ENCODE results near the gene FGF10.

The FGF10 gene

DNA sequence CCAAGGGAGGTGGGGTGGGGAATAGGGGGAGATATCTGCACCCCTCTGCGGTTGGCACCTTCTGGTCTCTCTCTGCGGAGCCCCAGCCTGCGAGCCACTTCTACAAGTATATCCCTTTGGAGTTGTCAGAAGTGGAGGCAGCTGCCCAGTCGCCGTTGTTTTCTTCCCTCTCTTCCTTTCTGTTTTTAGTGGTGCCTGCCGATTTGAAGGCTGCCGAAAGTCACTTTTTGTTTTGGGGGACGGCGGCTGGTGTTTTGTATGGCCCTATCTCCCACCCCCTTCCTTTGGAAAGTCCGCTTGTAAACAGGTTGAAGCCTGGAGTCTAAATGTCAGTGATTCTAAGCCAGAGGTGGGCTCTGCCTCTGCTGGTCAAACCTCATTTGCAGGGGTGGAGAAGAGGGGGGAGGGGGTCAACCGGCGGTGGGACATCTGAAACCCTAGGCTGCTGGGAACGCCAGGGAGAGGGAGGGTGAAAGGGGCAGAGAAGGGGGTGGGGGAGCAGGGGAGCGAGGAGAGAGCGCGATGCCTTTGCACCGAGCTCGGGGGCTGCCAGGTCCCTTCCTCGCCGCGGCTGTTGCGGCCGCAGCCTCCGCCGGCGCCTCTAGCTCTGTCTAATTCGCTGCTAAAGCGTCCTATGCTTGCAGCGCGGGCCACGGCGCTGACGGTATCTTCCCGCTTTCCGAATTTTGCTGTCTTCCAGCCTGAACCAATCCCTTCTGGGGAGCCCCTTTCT is at the start of gene FGF10:
FGF10 (minus strand) TSS at position 331 of the 733 bp plus-strand sequence. CDS start 738 bp downstream, outside the sequence.
- DNase-seq (ENCODE audit: low read depth) = no peak

DNA sequence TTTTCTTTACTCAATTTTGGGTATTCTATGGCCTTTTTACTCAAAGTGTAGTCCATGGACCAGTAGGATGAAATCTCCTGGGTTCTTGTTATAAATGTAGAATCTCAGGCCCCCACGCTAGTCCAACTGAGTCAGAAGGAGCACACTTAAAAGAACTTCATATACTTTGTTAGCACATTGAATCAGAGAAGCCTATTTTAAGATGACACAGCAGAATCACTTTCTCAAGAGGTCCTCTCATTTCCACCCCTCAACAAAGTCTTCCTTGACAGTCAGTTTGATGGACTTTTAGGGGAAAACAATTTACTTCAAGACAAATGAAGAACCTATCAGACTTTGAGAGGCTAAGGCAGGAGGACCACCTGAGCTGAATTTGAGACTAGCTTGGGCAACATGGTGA is 37.7 kb upstream of the FGF10 start:
- no peak for DNase-seq (ENCODE audit: low read depth)

DNA sequence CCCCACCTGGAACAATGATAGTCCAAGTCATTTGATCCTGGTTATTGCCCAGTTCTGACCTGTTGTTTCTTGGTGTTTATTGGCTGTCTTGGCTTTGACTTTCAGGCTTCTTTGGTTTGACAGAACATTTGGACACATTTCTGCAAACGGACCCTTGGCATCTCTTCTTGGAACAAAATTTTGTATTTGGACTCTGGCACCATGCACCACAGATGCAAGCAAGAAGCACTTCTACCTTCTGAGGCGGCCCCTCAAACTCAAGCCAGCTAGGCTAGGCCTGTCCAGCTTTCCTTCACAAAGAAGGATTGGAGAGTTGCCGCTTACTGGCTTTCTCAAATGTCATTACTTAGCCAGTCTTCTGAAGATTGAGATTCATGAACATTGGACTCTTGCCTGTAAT is 23.1 kb upstream of the FGF10 start:
- DNase-seq (ENCODE audit: low read depth) = no peak

DNA sequence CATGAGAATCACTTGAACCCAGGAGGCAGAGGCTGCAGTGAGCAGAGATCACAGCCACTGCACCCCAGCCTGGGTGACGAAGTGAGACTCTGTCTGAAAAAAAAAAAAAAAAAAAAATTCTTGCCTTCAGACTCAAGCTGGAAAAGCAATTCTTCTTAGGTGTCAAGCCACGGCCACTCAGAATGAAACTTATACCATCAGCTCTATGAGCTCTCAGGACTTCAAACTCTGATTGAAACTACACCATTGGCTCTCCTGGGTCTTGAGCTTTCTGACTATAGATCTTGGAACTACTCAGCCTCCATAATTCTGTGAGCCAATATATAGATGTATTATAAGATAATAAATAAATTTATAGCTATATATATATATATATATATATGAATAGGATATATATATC is 12.9 kb upstream of the FGF10 start:
- DNase-seq (ENCODE audit: low read depth) = no peak

DNA sequence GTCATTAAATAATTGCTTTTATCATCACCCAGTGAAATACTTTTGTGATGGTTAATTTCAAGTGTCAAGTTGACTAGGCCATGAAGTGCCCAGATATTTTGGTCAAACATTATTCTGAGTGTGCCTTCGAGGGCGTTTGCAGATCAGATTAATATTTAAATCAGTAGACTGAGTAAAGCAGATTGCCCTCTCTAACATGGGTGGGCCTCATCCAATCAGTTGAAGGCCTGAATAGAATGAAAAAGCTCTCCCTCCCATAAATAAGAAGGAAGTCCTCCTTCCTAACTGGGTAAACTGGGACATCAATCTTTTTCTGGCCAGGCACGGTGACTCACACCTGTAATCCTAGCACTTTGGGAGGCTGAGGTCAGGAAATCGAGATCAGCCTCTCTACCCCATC is 12.4 kb upstream of the FGF10 start:
- no peak for DNase-seq (ENCODE audit: low read depth)

DNA sequence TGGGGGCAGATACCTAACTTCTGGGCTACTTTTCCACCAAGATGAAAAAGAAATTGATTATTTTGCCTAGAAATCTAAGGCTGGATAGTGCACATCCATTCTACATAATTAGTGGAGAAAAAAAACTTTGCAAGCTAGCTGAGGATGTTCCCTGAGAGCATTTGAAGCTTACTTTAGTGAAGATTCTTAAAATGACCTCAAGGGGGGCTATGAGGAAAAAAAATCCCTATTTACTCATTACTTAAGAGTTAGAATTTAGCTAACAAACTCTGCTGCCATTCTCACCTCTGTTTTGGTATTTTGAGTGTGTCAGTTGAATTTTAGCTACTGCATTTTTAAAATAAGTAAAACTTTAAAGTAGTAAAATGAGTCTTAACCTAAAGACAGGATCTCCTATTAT is 9.2 kb upstream of the FGF10 start:
- no peak for DNase-seq (ENCODE audit: low read depth)

DNA sequence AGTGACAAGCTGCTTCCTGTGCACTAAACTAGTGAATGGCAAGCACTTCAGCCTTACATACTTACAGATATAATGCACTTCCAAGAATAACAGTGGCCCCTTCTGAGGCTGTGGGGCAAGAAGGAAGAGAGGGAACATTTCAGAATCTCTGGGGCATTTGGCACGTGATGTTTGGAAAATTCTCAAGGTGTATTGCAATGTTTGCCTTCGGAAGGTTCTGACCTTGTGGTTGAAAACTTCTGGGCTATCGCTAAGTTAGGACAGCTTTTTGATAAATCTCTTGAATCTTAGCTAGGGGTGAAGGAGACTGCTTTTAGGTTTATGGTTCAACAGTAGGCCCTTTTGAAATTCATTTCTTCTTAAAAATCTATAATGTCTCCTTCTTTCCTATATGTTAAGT is 7.1 kb upstream of the FGF10 start:
- no peak for DNase-seq (ENCODE audit: low read depth)

DNA sequence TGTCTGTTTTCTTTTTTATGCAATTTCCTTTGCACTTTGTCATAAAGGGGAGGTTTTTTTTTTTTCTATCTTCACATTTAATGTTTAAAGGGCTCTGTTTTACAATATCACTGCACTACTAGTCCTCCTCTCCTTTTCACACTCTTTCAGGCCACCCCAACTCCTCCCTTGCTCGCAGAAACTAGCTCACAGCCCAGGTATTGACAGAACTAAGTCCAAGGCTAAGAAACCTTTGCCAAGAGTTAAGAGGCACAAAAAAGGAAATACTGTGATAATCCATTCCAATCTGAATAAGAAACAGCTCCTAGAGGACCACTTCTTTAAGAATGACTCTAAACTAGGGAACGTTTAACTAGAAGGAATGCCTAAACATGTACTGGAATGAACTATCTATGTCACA is 1.1 kb upstream of the FGF10 start:
- DNase-seq (ENCODE audit: low read depth) = no peak

DNA sequence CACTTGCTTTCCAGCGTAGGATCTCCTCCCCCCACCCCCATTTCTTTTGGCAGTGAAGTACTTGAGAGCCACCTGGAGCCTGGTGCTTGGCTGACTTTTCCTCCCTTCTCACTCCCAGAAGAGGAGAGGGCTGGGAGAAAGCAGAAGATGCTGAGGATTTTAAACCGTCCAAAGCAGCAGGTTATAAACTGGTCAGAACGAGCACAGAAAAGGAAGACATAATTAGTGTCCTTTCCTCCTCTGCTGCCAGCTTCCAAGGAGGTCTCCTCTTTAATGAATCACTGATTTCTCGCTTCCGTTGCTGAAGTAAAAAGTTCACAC is 563 bp upstream of the FGF10 start:
- DNase-seq (ENCODE audit: low read depth) = no peak

DNA sequence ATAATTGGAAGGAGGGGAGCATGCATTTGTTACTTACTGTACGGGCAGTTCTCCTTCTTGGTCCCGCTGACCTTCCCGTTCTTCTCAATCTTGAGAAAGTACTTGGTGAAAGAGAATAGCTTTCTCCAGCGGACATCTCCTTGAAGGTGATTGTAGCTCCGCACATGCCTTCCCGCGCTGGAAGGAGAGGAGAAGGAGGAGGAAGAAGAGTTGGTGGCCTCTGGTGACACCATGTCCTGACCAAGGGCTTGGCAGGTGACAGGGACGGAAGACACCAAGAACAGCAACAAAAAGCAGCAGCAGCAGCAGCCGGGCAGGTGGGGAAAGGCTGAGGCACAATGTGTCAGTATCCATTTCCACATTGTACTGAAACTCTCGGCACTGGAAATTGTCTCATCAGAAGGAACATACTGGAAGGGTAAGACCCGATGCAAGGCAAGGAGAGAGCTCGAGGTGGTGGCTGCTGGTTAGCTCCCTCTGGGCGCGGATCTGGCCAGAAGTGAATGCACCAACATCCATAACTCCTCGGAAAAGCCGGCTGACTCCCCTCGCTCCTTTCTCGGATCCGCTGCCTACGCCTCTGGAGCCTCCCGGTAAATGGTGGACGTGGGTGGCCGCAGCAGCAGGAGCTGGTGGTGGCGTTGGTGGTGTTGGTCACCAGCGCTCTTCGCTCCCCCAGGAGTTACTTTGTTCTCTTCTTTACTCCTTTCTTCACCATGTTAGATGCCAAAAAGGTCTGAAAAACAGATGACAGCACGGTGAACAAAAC is 715 bp downstream of the FGF10 start:
- DNase-seq (ENCODE audit: low read depth) = no peak

DNA sequence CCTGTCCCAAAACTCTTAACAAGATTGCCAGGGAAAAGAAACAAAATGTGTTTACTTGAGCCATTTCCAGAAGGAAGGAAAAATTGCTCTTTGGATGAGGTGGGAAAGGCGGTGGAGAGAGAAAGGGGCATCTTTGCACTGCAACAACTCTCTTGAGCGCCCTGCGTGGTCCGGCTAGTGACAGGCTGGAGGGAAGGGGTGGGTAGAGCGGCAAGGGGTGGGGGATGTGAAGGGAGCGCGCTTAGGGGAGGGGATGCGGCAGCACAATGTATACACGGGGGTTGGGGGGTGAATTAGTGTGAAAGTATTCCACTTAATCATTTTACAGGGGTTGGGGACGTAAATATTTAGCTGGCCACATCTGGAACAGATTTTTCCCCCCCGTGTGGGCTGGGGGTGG is 1.3 kb downstream of the FGF10 start:
- no peak for DNase-seq (ENCODE audit: low read depth)

DNA sequence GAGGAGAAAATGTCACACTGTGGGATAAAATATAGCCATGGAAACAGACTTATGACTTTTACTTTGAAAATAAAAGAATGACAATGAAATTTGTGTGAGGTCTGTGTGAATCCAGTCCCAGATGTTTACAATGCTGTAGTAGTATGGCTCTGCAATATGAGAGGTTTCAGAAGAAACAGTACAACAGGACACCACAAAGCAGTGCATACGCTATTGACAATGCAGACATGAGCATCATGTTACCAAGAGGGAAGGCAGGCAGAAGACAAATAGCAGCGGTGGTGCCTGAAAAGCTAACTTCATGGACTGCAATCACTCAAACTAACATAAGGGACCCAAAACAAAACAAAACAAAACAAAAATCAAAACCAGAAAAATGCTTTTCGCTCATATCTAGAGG is 1.8 kb downstream of the FGF10 start:
- DNase-seq (ENCODE audit: low read depth) = no peak

DNA sequence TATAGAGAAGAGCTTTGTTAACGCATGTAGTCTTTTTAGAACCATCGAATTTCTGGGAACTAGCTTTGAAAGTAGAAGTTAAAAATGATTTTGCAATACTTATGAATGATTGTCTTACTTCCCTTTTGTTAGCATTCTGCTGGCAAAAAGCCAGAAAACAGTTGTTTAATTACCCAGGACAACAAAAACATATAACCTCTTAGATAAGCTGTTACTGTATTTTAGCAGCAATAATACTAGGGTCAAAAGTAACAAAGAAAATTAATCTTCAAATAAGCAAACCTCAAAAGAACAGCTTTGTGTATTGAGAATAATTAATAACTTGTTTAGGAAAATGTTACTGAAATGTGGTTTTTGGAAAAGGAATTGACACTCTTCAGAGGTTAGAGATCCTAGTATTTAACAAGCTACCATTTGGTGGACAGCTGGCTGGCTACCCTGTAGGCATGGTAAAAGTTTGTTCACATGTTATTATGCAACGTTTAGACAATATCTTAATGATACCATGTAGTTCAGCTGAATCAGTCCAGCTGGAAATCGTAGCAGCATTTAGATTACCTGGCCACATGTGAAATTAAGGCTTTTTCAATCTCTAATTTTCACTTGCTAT is 3.8 kb downstream of the FGF10 start:
- no peak for DNase-seq (ENCODE audit: low read depth)

DNA sequence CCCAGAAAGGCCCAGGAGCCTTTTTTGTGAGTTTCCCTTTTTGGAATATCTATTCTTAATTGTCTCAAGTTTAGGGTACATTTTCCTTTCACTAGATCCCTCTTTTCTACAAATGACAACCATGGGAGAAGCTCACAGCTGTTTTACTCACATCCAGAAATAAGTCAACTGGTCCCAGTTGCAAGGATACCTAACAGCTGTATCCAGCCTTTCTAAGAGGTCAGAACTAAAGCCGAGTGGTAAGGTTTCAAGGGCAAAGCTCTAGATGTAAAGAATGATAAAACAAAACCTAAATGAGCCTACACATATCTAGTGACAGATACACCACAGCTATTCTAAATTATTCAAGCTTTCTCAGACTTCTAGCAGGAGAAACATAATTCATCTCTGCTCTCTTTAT is 4.4 kb downstream of the FGF10 start:
- no peak for DNase-seq (ENCODE audit: low read depth)

DNA sequence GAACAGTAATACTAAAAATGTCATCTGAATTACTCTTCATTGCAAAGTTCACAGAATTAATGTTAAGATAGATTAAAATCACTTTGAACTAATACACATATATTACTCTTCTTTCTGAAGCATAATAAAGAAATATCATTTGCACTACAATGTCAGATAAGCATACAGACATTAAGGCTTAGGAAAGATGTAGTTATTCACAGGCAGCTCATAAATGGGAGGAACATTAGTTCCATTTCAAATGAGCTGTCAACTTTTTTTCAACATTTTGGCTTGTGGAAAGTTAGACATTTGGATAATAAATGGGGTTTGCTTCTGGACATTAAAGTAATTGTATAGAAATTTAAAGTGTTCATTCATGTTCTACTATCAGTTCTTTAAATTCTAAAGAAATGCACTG is 6.3 kb downstream of the FGF10 start:
- no peak for DNase-seq (ENCODE audit: low read depth)

DNA sequence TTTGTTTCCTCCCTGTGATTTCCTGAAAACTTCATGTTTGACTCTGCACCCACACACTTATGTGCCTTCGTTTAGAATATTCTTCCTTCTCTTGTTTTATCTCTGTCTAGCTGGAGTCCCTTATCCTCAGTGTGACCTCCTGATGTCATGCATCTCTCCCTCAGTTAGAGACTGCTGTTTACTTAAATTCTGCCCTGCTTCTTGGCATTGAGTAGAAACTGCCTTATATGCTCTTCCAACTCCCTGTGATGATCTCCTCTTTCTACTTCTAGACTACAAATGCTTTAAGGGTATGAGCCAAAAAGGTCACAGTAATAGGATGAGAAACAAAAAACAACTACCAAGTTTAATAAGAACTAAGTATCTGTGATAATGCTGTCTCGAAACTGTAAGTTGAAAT is 12.2 kb downstream of the FGF10 start:
- DNase-seq (ENCODE audit: low read depth) = no peak

DNA sequence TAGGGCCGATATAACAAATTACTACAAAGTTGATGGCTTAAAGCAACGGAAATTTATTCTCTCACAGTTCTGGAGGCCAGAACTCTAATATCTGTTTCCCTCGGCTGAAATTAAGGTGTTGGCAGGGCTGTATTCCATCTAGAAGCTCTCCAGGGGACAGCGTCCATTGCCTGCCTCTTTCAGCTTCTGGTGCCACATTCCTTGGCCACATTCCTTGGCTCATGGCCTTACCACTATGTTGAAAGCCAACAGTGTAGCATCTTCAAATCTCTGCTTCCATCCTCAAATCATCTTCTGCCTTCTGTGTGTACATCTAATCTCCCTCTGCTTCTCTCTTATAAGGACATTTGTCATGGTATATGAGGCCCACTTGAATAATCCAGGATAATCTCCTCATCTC is 17.2 kb downstream of the FGF10 start:
- DNase-seq (ENCODE audit: low read depth) = no peak

DNA sequence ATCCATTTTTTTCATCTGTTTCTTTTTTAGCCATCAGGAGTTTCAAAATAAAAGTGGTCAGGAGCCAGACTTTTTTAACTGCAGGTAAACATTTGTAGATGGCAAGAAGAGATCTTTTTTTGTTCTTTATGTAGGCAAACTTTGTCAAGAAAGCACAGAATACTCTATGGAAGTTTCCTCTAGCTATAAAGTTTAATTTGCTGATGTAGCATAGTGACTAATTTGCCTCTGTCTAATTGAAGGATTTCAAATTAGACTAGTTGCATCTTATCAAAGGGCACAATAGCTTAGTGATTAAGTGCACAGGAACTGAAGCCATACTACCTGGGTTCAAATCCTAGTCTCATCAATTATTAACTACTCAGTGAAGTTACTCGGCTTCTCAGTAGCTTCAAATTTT is 22.0 kb downstream of the FGF10 start:
- no peak for DNase-seq (ENCODE audit: low read depth)

DNA sequence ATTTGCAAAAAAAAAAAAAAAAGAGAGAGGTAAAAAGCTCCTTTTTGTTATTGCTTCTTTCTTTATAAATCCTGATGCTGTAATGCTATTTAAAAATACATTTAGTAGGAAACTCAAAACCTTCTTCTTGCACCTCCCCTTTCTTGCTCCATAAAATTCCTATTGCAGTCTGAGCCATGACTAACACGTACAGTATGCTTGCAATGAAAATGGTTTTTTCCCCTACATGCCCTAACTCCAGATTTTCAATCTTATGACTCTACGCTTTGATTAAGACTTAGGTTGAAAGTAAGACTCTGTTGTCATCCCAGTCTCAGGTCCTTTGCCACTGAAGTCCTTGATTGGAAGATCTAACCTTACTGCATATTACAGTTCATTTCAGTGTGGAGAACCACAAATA is 23.9 kb downstream of the FGF10 start:
- peak; percentile 23 for DNase-seq (ENCODE audit: low read depth)

DNA sequence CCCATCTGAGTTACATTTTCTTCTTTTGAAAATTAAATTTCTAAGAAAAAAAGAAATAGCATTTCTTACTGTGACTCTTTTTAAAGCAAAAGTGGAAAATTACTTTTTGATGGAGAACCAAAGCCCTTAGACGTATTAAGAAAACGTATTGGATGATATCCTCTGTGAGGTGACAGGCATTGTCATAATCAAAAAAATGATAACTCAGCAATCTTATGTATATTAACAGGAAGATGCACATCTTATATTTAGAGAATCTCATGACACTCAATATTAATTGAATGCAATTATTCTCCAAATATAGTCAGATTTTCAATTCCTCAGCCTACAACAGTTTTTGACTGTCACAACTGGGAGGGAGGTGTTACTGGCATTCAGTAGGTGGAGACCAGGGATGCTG is 25.1 kb downstream of the FGF10 start:
- DNase-seq (ENCODE audit: low read depth) = no peak

DNA sequence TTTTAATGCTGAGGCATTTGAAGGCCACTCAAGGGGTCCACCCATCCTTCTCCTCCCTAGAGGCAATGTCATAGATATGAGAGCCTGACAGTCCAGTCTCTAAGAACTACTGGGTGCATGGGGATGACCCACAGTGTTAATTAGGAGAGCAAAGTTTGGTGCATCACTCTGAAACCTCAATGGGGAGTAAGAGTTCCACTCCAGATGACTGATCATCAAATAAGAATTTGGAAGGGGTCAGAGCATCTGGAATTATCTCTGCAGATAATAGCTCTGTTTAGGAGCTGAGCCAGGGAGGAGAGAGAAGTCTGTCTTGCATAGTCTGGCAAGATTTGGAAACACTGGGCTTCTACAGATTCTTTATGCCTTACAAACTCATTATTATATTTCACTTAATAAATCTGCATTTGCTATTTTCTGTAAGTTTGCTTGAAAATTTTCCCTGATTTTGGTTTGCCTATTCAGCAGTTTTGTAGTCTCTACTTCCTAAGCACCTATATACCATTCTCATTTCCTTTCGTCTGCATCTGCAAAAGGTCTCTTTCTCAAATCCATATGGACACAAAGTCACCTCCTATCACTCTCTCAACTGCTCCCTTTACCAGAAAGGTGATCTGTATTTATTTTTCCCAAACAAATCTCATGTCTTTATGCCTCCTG is 27.7 kb downstream of the FGF10 start:
- no peak for DNase-seq (ENCODE audit: low read depth)

DNA sequence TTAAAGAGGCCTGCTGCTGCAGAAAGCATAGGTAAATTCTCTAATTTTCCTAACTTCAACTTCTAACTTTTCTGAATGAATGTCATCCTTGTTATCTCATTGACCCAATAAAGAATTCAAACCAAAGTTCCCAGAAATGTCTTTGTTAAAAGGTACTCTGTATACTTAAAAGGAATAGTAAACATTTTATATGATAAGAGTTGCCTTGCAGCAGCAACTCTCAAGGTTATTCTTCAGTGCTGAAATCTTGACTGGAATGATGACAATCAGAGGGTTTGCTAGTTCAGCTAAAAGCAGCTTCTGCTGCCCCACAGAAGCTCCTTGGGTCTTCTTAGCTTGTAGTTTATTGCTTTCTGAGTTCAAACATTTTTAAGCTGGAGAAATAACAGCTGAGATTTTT is 28.3 kb downstream of the FGF10 start:
- no peak for DNase-seq (ENCODE audit: low read depth)

DNA sequence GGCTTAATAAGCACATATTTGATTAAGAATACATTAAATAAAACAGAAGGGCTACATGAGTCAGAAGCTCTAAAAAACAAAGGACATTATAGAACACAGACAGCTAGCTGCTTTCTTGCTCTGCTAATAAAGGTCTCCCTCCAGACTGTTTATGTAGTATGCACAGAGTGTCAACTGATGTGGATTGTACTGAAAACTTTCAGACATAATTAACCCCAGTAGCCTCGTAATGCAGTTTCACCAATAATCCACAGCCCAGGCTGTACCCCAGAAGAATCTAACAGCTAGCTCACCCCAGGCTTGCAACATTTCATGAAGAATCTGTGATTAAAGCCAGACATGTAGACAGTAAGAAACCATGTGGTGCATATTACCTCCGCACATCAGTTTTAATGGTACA is 30.8 kb downstream of the FGF10 start:
- no peak for DNase-seq (ENCODE audit: low read depth)

Measured in GM04503 (cell line).